ENCODE measurements around the gene SNU13.
"Not testable (repeated sequence)": the region's sequence is repeated elsewhere in the genome, so short reads cannot be mapped to it uniquely, and the experiment has no call there.

SNU13 gene

DNA sequence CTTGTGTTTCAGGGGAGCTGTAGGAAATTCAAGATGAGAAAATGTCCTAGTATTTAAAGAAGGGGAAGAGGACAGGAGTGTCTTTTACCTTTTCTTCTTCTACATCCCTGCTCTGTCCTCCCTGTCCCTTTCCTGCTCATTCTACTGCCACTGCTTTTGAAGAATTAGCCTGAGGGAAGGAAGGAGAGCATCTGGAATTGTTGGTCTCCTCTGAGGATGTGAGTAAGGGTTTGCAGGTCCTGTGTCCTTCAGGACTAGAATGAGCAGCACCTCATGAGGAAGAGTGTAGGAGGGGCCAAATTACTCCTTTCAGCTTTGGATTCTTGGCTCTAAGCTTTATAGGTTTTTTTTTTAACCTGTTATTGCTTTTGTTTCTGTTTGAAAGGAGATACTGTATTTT, 24.2 kb downstream of the SNU13 start:
- peaks cover 8% of the 10 kb centered on the region for H3K4me1 Mint-ChIP-seq (ENCODE audit: low read depth)
- H3K9me3 Mint-ChIP-seq = no peaks in the 10 kb centered on the region
- H3K27me3 Mint-ChIP-seq (ENCODE audit: low read depth) = no peaks in the 10 kb centered on the region
- no peak overlapping the region for H3K4me3 Mint-ChIP-seq
- peaks cover 35% of the 10 kb centered on the region for H3K36me3 Mint-ChIP-seq (ENCODE audit: low read depth)
- no peak overlapping the region for H3K27ac Mint-ChIP-seq

DNA sequence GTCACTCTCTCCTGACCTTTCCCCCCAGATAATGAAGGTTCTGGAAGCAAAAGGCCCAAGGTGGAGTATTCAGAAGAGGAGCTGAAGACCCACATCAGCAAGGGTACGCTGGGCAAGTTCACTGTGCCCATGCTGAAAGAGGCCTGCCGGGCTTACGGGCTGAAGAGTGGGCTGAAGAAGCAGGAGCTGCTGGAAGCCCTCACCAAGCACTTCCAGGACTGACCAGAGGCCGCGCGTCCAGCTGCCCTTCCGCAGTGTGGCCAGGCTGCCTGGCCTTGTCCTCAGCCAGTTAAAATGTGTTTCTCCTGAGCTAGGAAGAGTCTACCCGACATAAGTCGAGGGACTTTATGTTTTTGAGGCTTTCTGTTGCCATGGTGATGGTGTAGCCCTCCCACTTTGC, 25.1 kb downstream of the SNU13 start:
- not testable (repeated sequence) for H3K4me3 Mint-ChIP-seq; H3K9me3 Mint-ChIP-seq; H3K27ac Mint-ChIP-seq; H3K4me1 Mint-ChIP-seq (ENCODE audit: low read depth); H3K27me3 Mint-ChIP-seq (ENCODE audit: low read depth)
- peaks cover 33% of the 10 kb centered on the region for H3K36me3 Mint-ChIP-seq (ENCODE audit: low read depth)

- no peak overlapping the region for H3K27ac Mint-ChIP-seq
- peaks cover 44% of the 10 kb centered on the region for H3K36me3 Mint-ChIP-seq (ENCODE audit: low read depth)
- peaks cover under 1% of the 10 kb centered on the region for H3K4me1 Mint-ChIP-seq (ENCODE audit: low read depth)
- no peak overlapping the region for H3K4me3 Mint-ChIP-seq
- no peaks in the 10 kb centered on the region for H3K9me3 Mint-ChIP-seq
- H3K27me3 Mint-ChIP-seq (ENCODE audit: low read depth) = no peaks in the 10 kb centered on the region
These were observed 27.0 kb downstream of the SNU13 start for GRCh38 chr22:41661713-41662112.

DNA sequence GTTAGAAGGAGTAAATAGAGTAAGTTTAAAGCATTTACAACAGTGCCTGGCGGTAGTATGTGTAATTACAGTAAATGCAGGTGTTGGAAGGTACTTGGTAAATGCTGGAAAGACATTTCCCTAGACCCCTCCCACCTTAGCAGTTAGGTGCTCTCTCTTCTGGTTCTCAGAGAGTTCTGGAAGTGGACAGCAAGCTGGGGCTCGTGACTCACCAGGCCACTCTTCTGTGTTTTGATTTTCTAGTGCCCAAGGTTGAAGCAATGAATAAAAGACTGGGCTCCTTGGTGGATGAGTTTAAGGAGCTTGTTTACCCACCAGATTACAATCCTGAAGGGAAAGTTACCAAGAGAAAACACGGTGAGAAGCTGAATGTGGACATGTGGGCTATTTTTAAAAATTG, 27.6 kb downstream of the SNU13 start:
- H3K27me3 Mint-ChIP-seq (ENCODE audit: low read depth) = no peaks in the 10 kb centered on the region

GRCh38 chr22:41660416-41660815, 28.3 kb downstream of the SNU13 start:
- Mint-ChIP-seq H3K9me3 (no peaks in the 10 kb centered on the region), H3K4me1 (ENCODE audit: low read depth) (no peaks in the 10 kb centered on the region), H3K27ac (no peak overlapping the region), H3K4me3 (no peak overlapping the region), H3K36me3 (ENCODE audit: low read depth) (peaks cover 49% of the 10 kb centered on the region), H3K27me3 (ENCODE audit: low read depth) (no peaks in the 10 kb centered on the region)

More for the DNA sequence above, 27.6 kb downstream of the SNU13 start:
- Mint-ChIP-seq H3K9me3 (no peaks in the 10 kb centered on the region), H3K4me1 (ENCODE audit: low read depth) (no peaks in the 10 kb centered on the region), H3K27ac (no peak overlapping the region), H3K36me3 (ENCODE audit: low read depth) (peaks cover 47% of the 10 kb centered on the region), H3K4me3 (no peak overlapping the region)

DNA sequence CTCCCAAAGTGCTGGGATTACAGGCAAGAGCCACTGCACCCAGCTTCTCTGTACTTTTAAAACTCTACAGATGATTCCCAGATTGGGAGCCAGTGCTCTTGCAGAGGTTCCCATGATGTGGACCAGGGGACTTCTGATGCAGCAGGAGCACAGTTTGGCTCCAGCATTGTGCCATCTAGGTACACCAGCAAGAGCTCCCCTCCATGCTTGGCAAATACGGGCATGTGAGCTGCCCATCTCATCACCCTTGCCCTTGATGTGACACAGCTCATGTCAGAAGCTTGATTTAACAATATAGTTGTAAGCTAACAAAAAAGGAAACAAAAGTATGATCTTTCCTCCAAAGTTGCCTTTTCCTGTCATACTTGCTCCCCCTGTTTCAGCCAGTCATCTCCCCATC, 28.7 kb downstream of the SNU13 start:
- H3K27ac Mint-ChIP-seq = no peak overlapping the region
- H3K36me3 Mint-ChIP-seq (ENCODE audit: low read depth) = peaks cover 49% of the 10 kb centered on the region
- H3K27me3 Mint-ChIP-seq (ENCODE audit: low read depth) = no peaks in the 10 kb centered on the region
- H3K9me3 Mint-ChIP-seq = no peaks in the 10 kb centered on the region
- no peaks in the 10 kb centered on the region for H3K4me1 Mint-ChIP-seq (ENCODE audit: low read depth)
- H3K4me3 Mint-ChIP-seq = no peak overlapping the region

DNA sequence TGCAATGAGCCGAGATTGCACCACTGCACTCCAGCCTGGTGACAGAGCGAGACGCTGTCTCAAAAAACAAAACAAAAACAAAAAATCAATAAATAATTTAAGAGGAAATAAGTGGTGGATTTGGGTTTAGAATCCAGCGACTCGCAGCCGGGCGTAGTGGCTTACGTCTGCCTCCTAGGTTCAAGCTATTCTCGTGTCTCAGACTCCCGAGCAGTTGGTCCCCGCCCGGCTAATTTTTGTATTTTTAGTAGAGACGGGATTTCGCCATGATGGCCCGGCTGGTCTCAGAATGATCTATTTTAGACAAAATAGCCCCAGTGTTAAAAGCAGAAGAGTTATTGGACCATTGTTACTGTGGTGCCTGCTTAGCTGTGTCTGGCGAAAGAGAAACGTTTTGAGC, 29.8 kb downstream of the SNU13 start:
- H3K27me3 Mint-ChIP-seq (ENCODE audit: low read depth) = no peaks in the 10 kb centered on the region

DNA sequence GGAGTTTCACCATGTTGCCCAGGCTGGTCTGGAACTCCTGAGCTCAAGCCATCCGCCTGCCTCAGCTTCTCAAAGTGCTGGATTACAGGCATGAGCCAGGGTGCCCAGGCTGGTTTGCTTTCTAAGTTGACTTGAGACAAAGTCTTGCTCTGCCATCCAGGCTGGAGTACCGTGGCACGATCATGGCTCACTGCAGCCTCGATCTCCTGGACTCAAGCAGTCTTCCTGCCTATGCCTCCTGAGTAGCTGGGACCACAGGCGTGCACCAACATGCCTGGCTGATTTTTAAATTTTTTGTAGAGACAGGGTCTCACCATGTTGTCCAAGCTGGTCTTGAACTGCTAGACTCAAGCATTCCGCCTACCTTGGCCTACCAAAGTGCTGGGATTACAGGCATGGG, 31.0 kb downstream of the SNU13 start:
- H3K4me3 Mint-ChIP-seq = no peak overlapping the region
- H3K36me3 Mint-ChIP-seq (ENCODE audit: low read depth) = peaks cover 52% of the 10 kb centered on the region
- no peaks in the 10 kb centered on the region for H3K9me3 Mint-ChIP-seq
- no peak overlapping the region for H3K27ac Mint-ChIP-seq
- H3K4me1 Mint-ChIP-seq (ENCODE audit: low read depth) = peaks cover 3% of the 10 kb centered on the region
- no peaks in the 10 kb centered on the region for H3K27me3 Mint-ChIP-seq (ENCODE audit: low read depth)

More for the DNA sequence above, 29.8 kb downstream of the SNU13 start:
- Mint-ChIP-seq H3K4me3 (no peak overlapping the region), H3K27ac (no peak overlapping the region), H3K4me1 (ENCODE audit: low read depth) (peaks cover 3% of the 10 kb centered on the region), H3K36me3 (ENCODE audit: low read depth) (peaks cover 52% of the 10 kb centered on the region), H3K9me3 (no peaks in the 10 kb centered on the region)

DNA sequence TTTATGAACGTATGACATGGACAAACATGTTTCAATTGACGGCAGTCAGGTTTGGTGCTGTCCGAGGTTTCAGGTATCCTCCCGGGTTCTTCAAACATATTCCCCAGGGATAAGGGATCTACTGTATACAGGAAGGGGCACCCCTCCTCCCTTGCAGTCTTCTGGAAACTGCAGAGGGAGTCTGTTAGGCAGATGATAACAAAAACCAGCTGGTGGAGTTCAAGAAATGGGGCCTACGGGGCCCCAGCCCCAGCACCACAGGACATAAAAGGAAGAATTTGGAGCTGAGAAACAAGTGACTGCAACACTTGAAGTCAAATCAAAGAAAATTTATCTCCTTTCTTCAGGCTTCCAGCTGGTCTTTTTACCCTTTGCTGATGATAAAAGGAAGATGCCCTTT, 32.1 kb downstream of the SNU13 start:
- peaks cover 52% of the 10 kb centered on the region for H3K36me3 Mint-ChIP-seq (ENCODE audit: low read depth)
- no peaks in the 10 kb centered on the region for H3K9me3 Mint-ChIP-seq
- no peak overlapping the region for H3K27ac Mint-ChIP-seq
- no peaks in the 10 kb centered on the region for H3K27me3 Mint-ChIP-seq (ENCODE audit: low read depth)
- H3K4me1 Mint-ChIP-seq (ENCODE audit: low read depth) = peaks cover 3% of the 10 kb centered on the region
- H3K4me3 Mint-ChIP-seq = no peak overlapping the region

- no peaks in the 10 kb centered on the region for H3K9me3 Mint-ChIP-seq
- H3K4me1 Mint-ChIP-seq (ENCODE audit: low read depth) = peaks cover 3% of the 10 kb centered on the region
- H3K27me3 Mint-ChIP-seq (ENCODE audit: low read depth) = no peaks in the 10 kb centered on the region
- H3K36me3 Mint-ChIP-seq (ENCODE audit: low read depth) = peaks cover 42% of the 10 kb centered on the region
- no peak overlapping the region for H3K4me3 Mint-ChIP-seq
- no peak overlapping the region for H3K27ac Mint-ChIP-seq
These were observed 34.3 kb downstream of the SNU13 start for GRCh38 chr22:41654322-41654721.

- peaks cover 3% of the 10 kb centered on the region for H3K4me1 Mint-ChIP-seq (ENCODE audit: low read depth)
- H3K27ac Mint-ChIP-seq = no peak overlapping the region
- no peaks in the 10 kb centered on the region for H3K9me3 Mint-ChIP-seq
- H3K4me3 Mint-ChIP-seq = no peak overlapping the region
- H3K36me3 Mint-ChIP-seq (ENCODE audit: low read depth) = peaks cover 29% of the 10 kb centered on the region
- H3K27me3 Mint-ChIP-seq (ENCODE audit: low read depth) = no peaks in the 10 kb centered on the region
These were observed 37.8 kb downstream of the SNU13 start for GRCh38 chr22:41650821-41651220.

DNA sequence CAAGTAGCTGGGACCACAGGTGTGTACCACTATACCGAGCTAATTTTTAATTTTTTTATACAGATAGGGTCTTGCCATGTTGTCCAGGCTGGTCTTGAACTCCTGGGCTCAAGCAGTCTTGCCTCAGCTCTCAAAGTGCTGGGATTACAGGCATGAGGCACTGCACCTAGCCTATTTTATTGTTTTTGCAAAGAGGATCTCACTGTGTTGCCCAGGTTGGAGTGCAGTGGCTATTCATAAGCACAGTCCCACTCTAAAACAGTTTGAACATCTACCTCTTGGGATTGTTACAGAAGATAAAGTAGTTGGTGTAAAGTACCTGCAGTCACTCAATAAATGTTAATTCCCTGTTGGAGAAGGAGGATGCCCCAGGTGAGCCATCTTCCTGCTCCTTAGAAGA, 38.4 kb downstream of the SNU13 start:
- Mint-ChIP-seq H3K27me3 (ENCODE audit: low read depth) (no peaks in the 10 kb centered on the region), H3K4me1 (ENCODE audit: low read depth) (peaks cover 3% of the 10 kb centered on the region), H3K9me3 (no peaks in the 10 kb centered on the region), H3K4me3 (no peak overlapping the region), H3K27ac (no peak overlapping the region), H3K36me3 (ENCODE audit: low read depth) (peaks cover 26% of the 10 kb centered on the region)

DNA sequence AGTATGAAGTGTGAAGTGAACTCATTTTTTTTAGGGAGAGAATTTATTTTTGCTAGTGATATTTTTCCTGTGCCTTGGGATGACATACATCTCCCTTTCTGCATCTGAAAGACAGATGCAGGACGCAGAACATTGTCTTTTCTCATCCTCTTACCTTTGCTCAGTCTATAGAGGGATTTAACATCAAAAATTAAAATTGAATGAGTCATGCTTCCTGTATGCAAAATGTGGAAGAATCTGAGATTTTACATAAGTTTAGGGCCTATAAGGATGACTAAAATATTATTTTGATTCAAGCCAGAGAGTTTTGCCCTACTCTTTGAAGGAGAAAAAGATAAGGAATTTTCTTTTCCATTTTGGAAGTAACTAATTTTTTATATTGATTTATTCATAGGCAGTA, 40.2 kb downstream of the SNU13 start:
- no peaks in the 10 kb centered on the region for H3K27me3 Mint-ChIP-seq (ENCODE audit: low read depth)
- no peaks in the 10 kb centered on the region for H3K9me3 Mint-ChIP-seq
- H3K36me3 Mint-ChIP-seq (ENCODE audit: low read depth) = peaks cover 20% of the 10 kb centered on the region
- H3K4me3 Mint-ChIP-seq = no peak overlapping the region
- H3K27ac Mint-ChIP-seq = no peak overlapping the region
- H3K4me1 Mint-ChIP-seq (ENCODE audit: low read depth) = no peaks in the 10 kb centered on the region

DNA sequence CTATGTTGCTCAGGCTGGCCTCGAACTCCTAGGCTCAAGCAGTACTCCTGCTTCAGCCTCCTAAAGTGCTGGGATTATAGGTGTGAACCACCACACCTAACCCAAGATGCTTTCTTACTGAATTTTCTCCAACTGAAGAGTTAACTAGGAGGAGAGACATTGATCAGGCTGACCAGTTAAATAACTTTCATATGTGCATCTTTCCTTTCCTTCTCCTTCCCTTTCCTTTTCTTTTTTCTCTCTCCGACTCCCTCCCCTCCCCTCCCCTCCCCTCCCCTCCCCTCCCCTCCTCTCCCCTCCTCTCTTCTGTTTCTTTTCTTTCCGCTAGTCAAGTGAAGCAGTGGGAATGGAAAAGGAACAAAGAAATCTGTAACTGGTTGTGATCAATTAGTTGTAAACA, 40.9 kb downstream of the SNU13 start:
- no peak overlapping the region for H3K27ac Mint-ChIP-seq
- peaks cover 19% of the 10 kb centered on the region for H3K36me3 Mint-ChIP-seq (ENCODE audit: low read depth)
- no peaks in the 10 kb centered on the region for H3K9me3 Mint-ChIP-seq

GRCh38 chr22:41642331-41643110, 46.1 kb downstream of the SNU13 start:
- peaks cover 36% of the 10 kb centered on the region for H3K36me3 Mint-ChIP-seq (ENCODE audit: low read depth)
- H3K4me1 Mint-ChIP-seq (ENCODE audit: low read depth) = no peaks in the 10 kb centered on the region
- no peaks in the 10 kb centered on the region for H3K9me3 Mint-ChIP-seq
- peak overlapping the region; percentile 20 for H3K27ac Mint-ChIP-seq
- H3K27me3 Mint-ChIP-seq (ENCODE audit: low read depth) = no peaks in the 10 kb centered on the region
- no peak overlapping the region for H3K4me3 Mint-ChIP-seq

More for the DNA sequence above, 40.9 kb downstream of the SNU13 start:
- no peaks in the 10 kb centered on the region for H3K27me3 Mint-ChIP-seq (ENCODE audit: low read depth)
- H3K4me3 Mint-ChIP-seq = no peak overlapping the region
- H3K4me1 Mint-ChIP-seq (ENCODE audit: low read depth) = no peaks in the 10 kb centered on the region

DNA sequence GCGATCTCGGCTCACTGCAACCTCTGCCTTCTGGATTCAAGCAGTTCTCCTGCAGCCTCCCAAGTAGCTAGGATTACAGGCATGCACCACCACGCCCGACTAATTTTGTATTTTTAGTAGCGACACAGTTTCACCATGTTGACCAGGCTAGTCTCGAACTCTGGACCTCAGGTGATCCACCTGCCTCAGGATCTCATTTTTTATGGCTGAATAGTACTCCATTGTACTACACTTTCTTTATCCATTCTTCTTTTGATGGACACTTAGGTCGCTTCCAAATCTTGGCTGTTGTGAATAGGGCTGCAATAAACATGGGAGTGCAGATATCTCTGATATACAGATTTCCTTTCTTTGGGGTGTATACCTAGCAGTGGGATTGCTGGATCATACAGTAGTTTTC, 46.8 kb downstream of the SNU13 start:
- Mint-ChIP-seq H3K27me3 (ENCODE audit: low read depth) (no peaks in the 10 kb centered on the region), H3K4me3 (no peak overlapping the region), H3K27ac (no peak overlapping the region), H3K36me3 (ENCODE audit: low read depth) (peaks cover 39% of the 10 kb centered on the region), H3K4me1 (ENCODE audit: low read depth) (no peaks in the 10 kb centered on the region), H3K9me3 (no peaks in the 10 kb centered on the region)

Data from T-helper 1 cell treated with Interleukin-12 subunit alpha and Interleukin-12 subunit beta and Interleukin-4 antibody, amounts not matched to agents 30 μg/mL and 1 μg/mL, for 36 hours (primary cell).